ENCODE measurements around the gene LPP.

GRCh38 chr3:188394623-188395022 is 240.7 kb downstream of the LPP start:
- no peak for TF ChIP-seq GATA2 (IDR thresholded peaks at IDR 0.05; ENCODE audit: low read depth, low read length)
- no peak for TF ChIP-seq GATA3 (IDR thresholded peaks at IDR 0.05; ENCODE audit: low read depth, low read length)

Measured in SH-SY5Y (cell line).